ENCODE data around the gene SLBP. TPM values are rescaled to one million over a fixed set of nuclear protein-coding genes. Genes with fewer than 3 reads are reported as not detected.

SLBP gene
- total RNA-seq, 1 donor from 2014 or later: 60.2 TPM

GRCh38 chr4:1715002-1715758 is 3.1 kb upstream of the SLBP start:
- Mint-ChIP-seq H3K9me3 (no peaks in the 10 kb centered on the region), H3K4me1 (peaks cover 42% of the 10 kb centered on the region), H3K27ac (ENCODE audit: unreplicated experiment) (no peak overlapping the region), H3K27me3 (ENCODE audit: low read depth) (no peaks in the 10 kb centered on the region), H3K36me3 (ENCODE audit: low read depth) (peaks cover 3% of the 10 kb centered on the region), H3K4me3 (peak overlapping the region; percentile 91)
- TF ChIP-seq CTCF (conservative IDR thresholded peaks at IDR 0.05): no peak
- no peak for DNase-seq (ENCODE audit: low read depth, low spot score)

GRCh38 chr4:1714303-1715001 is 2.3 kb upstream of the SLBP start:
- H3K4me3 Mint-ChIP-seq: peak overlapping the region; percentile 91
- DNase-seq (ENCODE audit: low read depth, low spot score): no peak
- TF ChIP-seq CTCF (conservative IDR thresholded peaks at IDR 0.05): no peak
- H3K27me3 Mint-ChIP-seq (ENCODE audit: low read depth): no peaks in the 10 kb centered on the region
- no peak overlapping the region for H3K27ac Mint-ChIP-seq (ENCODE audit: unreplicated experiment)
- peaks cover 42% of the 10 kb centered on the region for H3K4me1 Mint-ChIP-seq
- H3K36me3 Mint-ChIP-seq (ENCODE audit: low read depth): peaks cover 7% of the 10 kb centered on the region
- H3K9me3 Mint-ChIP-seq: no peaks in the 10 kb centered on the region

- TF ChIP-seq CTCF (conservative IDR thresholded peaks at IDR 0.05): no peak
- Mint-ChIP-seq H3K4me3 (peak overlapping the region; percentile 91), H3K27me3 (ENCODE audit: low read depth) (no peaks in the 10 kb centered on the region), H3K9me3 (no peaks in the 10 kb centered on the region), H3K27ac (ENCODE audit: unreplicated experiment) (peak overlapping the region; percentile 96), H3K36me3 (ENCODE audit: low read depth) (peaks cover 12% of the 10 kb centered on the region), H3K4me1 (peaks cover 44% of the 10 kb centered on the region)
- DNase-seq (ENCODE audit: low read depth, low spot score): no peak
Observed at GRCh38 chr4:1713003-1713851, 1.1 kb upstream of the SLBP start.

GRCh38 chr4:1711571-1712215 is 426 bp downstream of the SLBP start:
- no peak for DNase-seq (ENCODE audit: low read depth, low spot score)

More at GRCh38 chr4:1711571-1712215, 426 bp downstream of the SLBP start:
- Mint-ChIP-seq H3K27ac (ENCODE audit: unreplicated experiment) (peak overlapping the region; percentile 82), H3K9me3 (no peaks in the 10 kb centered on the region), H3K4me3 (peak overlapping the region; percentile 95), H3K4me1 (peaks cover 46% of the 10 kb centered on the region), H3K36me3 (ENCODE audit: low read depth) (peaks cover 14% of the 10 kb centered on the region), H3K27me3 (ENCODE audit: low read depth) (no peaks in the 10 kb centered on the region)
- TF ChIP-seq CTCF (conservative IDR thresholded peaks at IDR 0.05): no peak
